ENCODE results near the gene MRPS22. TPM values are rescaled to one million over a fixed set of nuclear protein-coding genes. Genes with fewer than 3 reads are reported as not detected.

The MRPS22 gene
- total RNA-seq, 1 donor from 2014 or later, result 30.4 TPM

Other genes with a start within 250 kb of the MRPS22 start
- gene COPB2, start 45.6 kb downstream of the MRPS22 start, total RNA-seq, result 171 and 178 TPM in 2 replicates
- gene RBP2, start 132.5 kb downstream of the MRPS22 start, total RNA-seq, result not detected in 2 replicates
- 6.4 and 7.3 TPM in 2 replicates for gene RBP1, start 195.7 kb downstream of the MRPS22 start, total RNA-seq

All from osteocyte (in vitro differentiated cells).